CD4-positive, alpha-beta memory T cell (primary cell): ENCODE measurements around the gene CTNNA1. TPM values are rescaled to one million over a fixed set of nuclear protein-coding genes. Genes with fewer than 3 reads are reported as not detected.

ENCODE experiments used
- CTCF ChIA-PET: fragments of 350-600 bp; sonication (Branson Sonifier 250); formaldehyde crosslinking; loops from one replicate; lab custom pipeline; 2021; ENCODE audit warnings: inconsistent platforms; ENCODE audit not compliant: partially characterized antibody; lab: Charles Lee
- POLR2A ChIA-PET: fragments of 350-600 bp; sonication (Branson Sonifier 250); formaldehyde crosslinking; loops from one replicate; lab custom pipeline; 2021; ENCODE audit not compliant: partially characterized antibody; lab: Charles Lee
- DNase-seq, 5 donors: peaks; one replicate each; pipeline versions ENCODE4 v3.0.0 to v3.0.0-alpha.2; 2020 to 2022; ENCODE audit warnings: mixed read lengths in 1 of 5
- H3K27ac ChIP-seq: one replicate; pipeline ENCODE4 v1.7.0; 2013; ENCODE audit warnings: low read depth, low read length
- H3K27me3 ChIP-seq: 2 replicates; pipeline ENCODE4 v1.7.0; 2013; ENCODE audit warnings: mild to moderate bottlenecking, low read length, moderate library complexity; ENCODE audit not compliant: insufficient read depth
- H3K36me3 ChIP-seq: 2 replicates; pipeline ENCODE4 v1.7.0; 2013; ENCODE audit warnings: mild to moderate bottlenecking, low read length, moderate library complexity; ENCODE audit not compliant: insufficient read depth
- H3K4me1 ChIP-seq: 2 replicates; pipeline ENCODE4 v1.7.0; 2013; ENCODE audit warnings: mild to moderate bottlenecking, low read length, moderate library complexity; ENCODE audit not compliant: insufficient read depth
- H3K4me3 ChIP-seq, 2 donors: one replicate each; pipeline ENCODE4 v1.7.0; 2013; ENCODE audit warnings: low read length in 2 of 2, mild to moderate bottlenecking in 1 of 2
- H3K9me3 ChIP-seq, 2 donors: one replicate each; pipeline ENCODE4 v1.7.0; 2013; ENCODE audit warnings: low read length in 2 of 2, control low read depth in 1 of 2; ENCODE audit not compliant: control insufficient read depth in 1 of 2
- H3K27ac Mint-ChIP-seq, 7 donors: one replicate each; pipeline ENCODE4 v1.8.0; 2020 to 2021; ENCODE audit warnings: mixed read lengths in 7 of 7, mild to moderate bottlenecking in 6 of 7, inconsistent platforms in 3 of 7, moderate library complexity in 3 of 7
- H3K27me3 Mint-ChIP-seq, 2 donors: one replicate each; pipeline ENCODE4 v1.8.0; 2020 to 2021; ENCODE audit warnings: mixed read lengths in 2 of 2
- H3K36me3 Mint-ChIP-seq, 2 donors: one replicate each; pipeline ENCODE4 v1.8.0; 2020 to 2021; ENCODE audit warnings: mixed read lengths in 2 of 2, inconsistent platforms in 1 of 2, mild to moderate bottlenecking in 1 of 2
- H3K4me1 Mint-ChIP-seq, 4 donors: one replicate each; pipeline ENCODE4 v1.8.0; 2020 to 2021; ENCODE audit warnings: mixed read lengths in 4 of 4, mild to moderate bottlenecking in 1 of 4
- H3K4me3 Mint-ChIP-seq, 8 donors: one replicate each; pipeline ENCODE4 v1.8.0; 2020 to 2021; ENCODE audit warnings: mixed read lengths in 8 of 8, mild to moderate bottlenecking in 7 of 8, moderate library complexity in 6 of 8, inconsistent platforms in 3 of 8
- H3K9me3 Mint-ChIP-seq, 8 donors: one replicate each; pipeline ENCODE4 v1.8.0; 2020 to 2021; ENCODE audit warnings: mixed read lengths in 8 of 8, mild to moderate bottlenecking in 5 of 8, inconsistent platforms in 3 of 8, moderate library complexity in 1 of 8
- intact Hi-C: fragments of 100-400 bp; cut with micrococcal nuclease; formaldehyde crosslinking; loops from one replicate; pipeline ENCODE4 v1.15.1; 2023
- polyA plus RNA-seq, 2 donors: library from polyadenylated mRNA; unstranded; fragments of 300-500 nt; fragmentation: Illumina TruSeq; gene quantifications; one replicate each; pipeline ENCODE4 v1.2.3, GENCODE V29; 2021
- total RNA-seq, 2 experiments: library from RNA; stranded (reverse); gene quantifications; one replicate each; pipeline ENCODE4 v1.2.3, GENCODE V29; 2021

The CTNNA1 gene
- total and polyA plus RNA-seq, 4 experiments from 2014 or later, result 10.1 to 26.1 (median 17.4) TPM

DNA sequence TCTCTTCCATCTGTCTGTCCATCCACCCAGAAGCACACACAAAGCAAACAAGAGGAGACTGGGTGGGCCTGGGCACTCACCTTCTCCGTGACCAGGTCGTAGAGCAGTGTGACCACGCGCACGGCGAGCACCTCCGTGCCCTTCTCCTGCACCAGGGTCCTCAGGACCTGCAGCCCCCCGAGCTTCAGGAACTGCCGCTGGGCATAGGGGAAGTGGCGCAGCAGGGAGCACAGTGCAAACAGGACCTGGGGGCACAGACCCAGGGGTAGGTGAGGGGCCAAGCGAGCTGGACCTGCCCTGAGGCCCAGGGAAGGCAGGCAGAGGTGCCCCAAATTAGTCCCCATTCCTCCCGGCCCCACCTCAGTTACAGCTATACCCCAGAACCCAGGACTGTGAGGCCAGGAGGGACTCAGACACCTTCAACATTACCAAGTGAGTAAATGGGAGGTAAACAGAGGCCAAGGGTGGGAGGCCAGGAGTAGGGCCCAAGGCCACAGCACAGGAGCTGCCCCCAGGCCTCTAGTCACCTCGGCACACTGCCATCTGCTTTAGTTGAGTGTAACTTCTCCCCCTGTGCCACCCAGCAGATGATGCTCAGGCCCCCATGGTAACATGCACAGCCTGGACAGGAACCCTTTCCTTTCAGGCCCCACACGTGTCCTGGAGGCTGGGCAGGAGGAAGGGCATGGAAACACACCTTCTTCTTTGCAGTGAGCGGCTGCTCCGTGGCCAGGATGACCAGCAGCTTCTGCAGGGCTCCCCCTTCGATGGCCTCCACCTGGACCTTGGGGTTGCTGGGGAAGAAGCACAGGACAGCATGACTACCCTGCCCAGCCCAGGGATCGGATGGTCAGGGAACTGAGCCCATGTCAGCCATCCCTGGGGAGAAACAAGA lies 198.1 kb downstream of the CTNNA1 start:
- CTCF ChIA-PET, result no interaction called here
- Histone ChIP-seq H3K27me3 (no peaks in the 10 kb centered on the region), H3K27ac (no peak overlapping the region), H3K36me3 (no peaks in the 10 kb centered on the region), H3K4me3 (no peak overlapping the region), H3K9me3 (no peaks in the 10 kb centered on the region), H3K4me1 (peaks cover 18% of the 10 kb centered on the region)
- POLR2A ChIA-PET, result no interaction called here
- Mint-ChIP-seq H3K9me3 (no peaks in the 10 kb centered on the region), H3K27ac (peak overlapping the region in 2 of 7 donors; percentile 1 to 30), H3K27me3 (no peaks in the 10 kb centered on the region), H3K4me3 (no peak overlapping the region), H3K36me3 (peaks cover 0 to 12% of the 10 kb centered on the region in 2 donors), H3K4me1 (peaks cover 11 to 22% (median 16%) of the 10 kb centered on the region in 4 donors)
- intact Hi-C loops, result no loop called here
- no peak for DNase-seq

DNA sequence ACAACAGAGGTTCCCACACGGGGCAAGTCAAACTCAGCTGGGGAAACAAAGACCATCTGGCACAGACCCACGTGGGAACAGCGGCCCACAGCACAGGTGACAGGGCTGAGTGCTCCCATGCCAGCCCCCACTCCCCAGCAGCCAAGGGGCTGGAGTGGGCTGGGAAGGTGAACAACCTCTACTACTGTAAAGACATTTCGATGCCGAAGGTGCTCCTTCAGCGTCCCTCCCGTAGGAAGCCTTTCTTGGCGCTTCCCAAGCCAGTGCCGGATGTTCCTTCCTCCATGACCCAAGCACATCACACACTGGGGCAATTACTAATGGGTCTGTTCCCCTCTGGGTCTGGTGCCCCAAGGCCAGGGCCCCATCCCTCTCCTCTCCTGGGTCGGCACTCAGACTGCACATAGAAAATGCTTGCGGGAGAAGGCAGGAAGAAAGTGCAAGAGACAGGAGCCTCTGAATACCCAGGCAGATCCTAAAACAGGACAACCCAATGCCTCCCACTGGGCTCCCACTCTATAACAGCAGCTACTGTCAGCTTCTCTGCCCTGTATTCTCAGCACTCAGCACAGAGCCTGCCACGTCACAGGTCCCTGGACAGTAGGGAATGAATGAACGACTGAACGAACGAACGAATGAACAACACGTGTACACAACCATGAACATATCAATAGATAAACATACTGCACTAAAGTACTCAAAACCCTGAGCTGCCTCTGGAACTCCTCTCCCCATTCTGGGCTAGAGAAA lies 198.9 kb downstream of the CTNNA1 start:
- Histone ChIP-seq H3K27ac (no peak overlapping the region), H3K27me3 (no peaks in the 10 kb centered on the region), H3K4me1 (peaks cover 18% of the 10 kb centered on the region), H3K4me3 (no peak overlapping the region), H3K9me3 (no peaks in the 10 kb centered on the region), H3K36me3 (no peaks in the 10 kb centered on the region)
- CTCF ChIA-PET, result interaction anchor here (1.6 kb wide), 1 partner anchor 127 kb away, joined by 4 read pairs; no protein-coding TSS in a partner anchor
- intact Hi-C loops, result no loop called here
- peaks cover 0 to 12% of the 10 kb centered on the region in 2 donors for H3K36me3 Mint-ChIP-seq
- POLR2A ChIA-PET, result no interaction called here
- no peaks in the 10 kb centered on the region for H3K9me3 Mint-ChIP-seq
- DNase-seq, result no peak
- H3K27ac Mint-ChIP-seq, result peak overlapping the region in 3 of 7 donors; percentile 10 to 68 (median 60)
- peaks cover 11 to 22% (median 17%) of the 10 kb centered on the region in 4 donors for H3K4me1 Mint-ChIP-seq
- H3K4me3 Mint-ChIP-seq, result peak overlapping the region in 1 of 8 donors; percentile 5
- H3K27me3 Mint-ChIP-seq, result no peaks in the 10 kb centered on the region

DNA sequence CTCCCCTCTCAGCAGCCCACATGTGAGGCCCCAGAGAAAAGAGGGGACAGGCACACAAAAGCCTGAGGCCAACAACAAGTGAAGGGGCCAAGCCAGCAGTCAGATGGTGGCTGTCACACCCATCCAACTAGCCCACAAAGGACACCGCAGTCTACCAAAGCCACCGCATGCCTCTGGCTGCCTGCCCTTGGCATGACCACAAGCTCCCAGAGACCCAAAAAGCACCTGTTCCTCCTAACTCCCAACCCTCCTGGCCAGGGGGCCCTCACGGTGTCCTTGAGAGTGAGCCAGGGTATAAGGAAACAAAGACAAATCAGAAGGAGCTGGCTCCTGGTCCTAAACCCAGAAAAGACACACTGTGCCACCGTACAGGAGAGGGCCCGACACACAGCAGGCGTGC lies 199.7 kb downstream of the CTNNA1 start:
- CTCF ChIA-PET, result interaction anchor here (1.6 kb wide), 1 partner anchor 128 kb away, joined by 4 read pairs; no protein-coding TSS in a partner anchor
- POLR2A ChIA-PET, result no interaction called here
- Mint-ChIP-seq H3K27ac (peak overlapping the region in 3 of 7 donors; percentile 13 to 46 (median 19)), H3K4me1 (peaks cover 11 to 22% (median 17%) of the 10 kb centered on the region in 4 donors), H3K9me3 (no peaks in the 10 kb centered on the region), H3K36me3 (peaks cover 0 to 4% of the 10 kb centered on the region in 2 donors), H3K4me3 (peak overlapping the region in 3 of 8 donors; percentile 29 to 47 (median 46)), H3K27me3 (no peaks in the 10 kb centered on the region)
- no peaks in the 10 kb centered on the region for H3K9me3 ChIP-seq
- no peak for DNase-seq
- no peak overlapping the region for H3K4me3 ChIP-seq
- H3K4me1 ChIP-seq, result peaks cover 18% of the 10 kb centered on the region
- no peak overlapping the region for H3K27ac ChIP-seq
- intact Hi-C loops, result no loop called here
- no peaks in the 10 kb centered on the region for H3K27me3 ChIP-seq
- no peaks in the 10 kb centered on the region for H3K36me3 ChIP-seq

DNA sequence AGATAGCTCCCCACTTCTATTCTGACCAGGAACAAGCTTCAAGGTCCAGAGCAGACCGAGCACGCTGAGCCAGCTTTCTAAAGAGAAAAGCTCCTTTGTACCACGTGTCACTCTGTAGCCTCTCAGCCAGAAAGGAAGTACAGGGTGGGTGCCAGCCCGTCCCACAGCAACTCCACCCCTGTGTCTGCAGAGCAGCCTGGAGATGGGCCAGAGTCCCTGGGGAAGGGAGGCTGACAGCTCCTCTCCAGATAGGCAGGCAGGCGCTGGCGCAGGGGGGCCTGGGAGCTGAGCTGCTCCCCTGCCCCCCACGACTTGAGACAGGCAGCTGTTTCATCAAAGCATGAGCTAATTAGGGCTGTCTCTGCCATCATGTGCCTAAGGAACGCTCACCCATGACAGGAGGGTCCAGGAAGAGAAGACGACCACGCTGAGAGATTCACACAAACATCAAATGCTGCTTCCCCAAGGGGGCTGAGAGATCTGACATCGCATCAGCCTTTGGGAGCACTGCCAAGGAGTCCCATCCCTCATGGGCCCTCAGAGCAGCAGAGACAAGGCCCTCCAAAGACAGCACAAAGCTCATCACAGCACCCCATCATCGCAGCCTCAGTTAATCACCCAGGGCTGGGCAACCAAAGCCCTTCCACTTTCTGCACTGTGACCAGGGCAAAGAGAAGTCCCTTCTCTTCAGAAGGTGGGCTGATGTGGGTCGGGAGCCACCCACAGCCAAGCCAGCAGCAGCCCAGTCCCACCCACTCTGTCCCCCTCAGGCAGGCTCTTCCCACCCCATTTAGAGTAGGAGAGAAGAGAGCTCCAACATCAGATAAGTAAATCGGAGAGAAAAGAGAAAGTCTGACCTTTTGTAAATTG lies 200.4 kb downstream of the CTNNA1 start:
- intact Hi-C loops, result no loop called here
- Mint-ChIP-seq H3K27me3 (no peaks in the 10 kb centered on the region), H3K27ac (peak overlapping the region in 3 of 7 donors; percentile 13 to 48 (median 31)), H3K9me3 (no peaks in the 10 kb centered on the region), H3K4me1 (peaks cover 11 to 22% (median 17%) of the 10 kb centered on the region in 4 donors), H3K4me3 (peak overlapping the region in 4 of 8 donors; percentile 12 to 55 (median 38)), H3K36me3 (peaks cover 0 to 4% of the 10 kb centered on the region in 2 donors)
- peak in 3 of 5 donors; percentile 8 to 21 (median 8) for DNase-seq
- CTCF ChIA-PET, result interaction anchor here (1.1 to 1.6 kb wide), 2 partner anchors 9 to 128 kb away, joined by 3 to 4 read pairs; no protein-coding TSS in a partner anchor
- no peak overlapping the region for H3K4me3 ChIP-seq
- POLR2A ChIA-PET, result no interaction called here
- H3K36me3 ChIP-seq, result no peaks in the 10 kb centered on the region
- H3K9me3 ChIP-seq, result no peaks in the 10 kb centered on the region
- no peak overlapping the region for H3K27ac ChIP-seq
- H3K27me3 ChIP-seq, result no peaks in the 10 kb centered on the region
- peaks cover 18% of the 10 kb centered on the region for H3K4me1 ChIP-seq

- H3K27ac ChIP-seq, result no peak overlapping the region
- no peaks in the 10 kb centered on the region for H3K36me3 ChIP-seq
- no peaks in the 10 kb centered on the region for H3K27me3 ChIP-seq
- H3K27me3 Mint-ChIP-seq, result no peaks in the 10 kb centered on the region
- H3K4me1 Mint-ChIP-seq, result peaks cover 12 to 22% (median 17%) of the 10 kb centered on the region in 4 donors
- peaks cover 18% of the 10 kb centered on the region for H3K4me1 ChIP-seq
- intact Hi-C loops, result no loop called here
- H3K36me3 Mint-ChIP-seq, result peaks cover 0 to 4% of the 10 kb centered on the region in 2 donors
- ChIA-PET POLR2A (no interaction called here), CTCF (interaction anchor here (1.1 kb wide), 1 partner anchor 8 kb away, joined by 3 read pairs; no protein-coding TSS in a partner anchor)
- no peak overlapping the region for H3K4me3 Mint-ChIP-seq
- peak overlapping the region in 1 of 7 donors; percentile 37 for H3K27ac Mint-ChIP-seq
- DNase-seq, result no peak
- no peaks in the 10 kb centered on the region for H3K9me3 Mint-ChIP-seq
- no peaks in the 10 kb centered on the region for H3K9me3 ChIP-seq
- no peak overlapping the region for H3K4me3 ChIP-seq
These were observed 201.2 kb downstream of the CTNNA1 start for GRCh38 chr5:138954257-138955012.

- Mint-ChIP-seq H3K9me3 (no peaks in the 10 kb centered on the region), H3K27me3 (no peaks in the 10 kb centered on the region), H3K4me1 (peaks cover 12 to 22% (median 17%) of the 10 kb centered on the region in 4 donors), H3K27ac (no peak overlapping the region), H3K36me3 (peaks cover 0 to 4% of the 10 kb centered on the region in 2 donors), H3K4me3 (no peak overlapping the region)
- DNase-seq, result no peak
- no peak overlapping the region for H3K4me3 ChIP-seq
- H3K27me3 ChIP-seq, result no peaks in the 10 kb centered on the region
- H3K4me1 ChIP-seq, result peaks cover 18% of the 10 kb centered on the region
- H3K27ac ChIP-seq, result no peak overlapping the region
- CTCF ChIA-PET, result no interaction called here
- H3K36me3 ChIP-seq, result no peaks in the 10 kb centered on the region
- H3K9me3 ChIP-seq, result no peaks in the 10 kb centered on the region
- POLR2A ChIA-PET, result no interaction called here
- intact Hi-C loops, result no loop called here
These were observed 201.9 kb downstream of the CTNNA1 start for GRCh38 chr5:138955013-138955660.
